Endothelial cell of umbilical vein (primary cell): ENCODE data around the gene SPDEF. TPM values are rescaled to one million over a fixed set of nuclear protein-coding genes. Genes with fewer than 3 reads are reported as not detected.

Source experiments
- BruUV-seq: library from RNA; stranded (reverse); fragments of 400-500 nt; replicated peaks from 2 replicates; lab custom pipeline; 2021; lab: Mats Ljungman, UMichigan
- CTCF ChIA-PET: fragments of 300-600, 350-600 bp; sonication (Branson Sonifier 250); formaldehyde crosslinking; loops from one replicate; lab custom pipeline; 2021; ENCODE audit warnings: antibody characterized with exemption, inconsistent platforms; lab: Charles Lee
- POLR2A ChIA-PET: fragments of 300-600, 350-600 bp; sonication (Branson Sonifier 250); formaldehyde crosslinking; loops from one replicate; lab custom pipeline; 2021; ENCODE audit warnings: antibody characterized with exemption, inconsistent platforms; lab: Charles Lee
- DNase-seq: peaks from one replicate; pipeline ENCODE4 v3.0.0-alpha.2; 2011; ENCODE audit warnings: low read depth, low spot score
- FAIRE-seq: peaks from 2 replicates; lab custom pipeline; 2011; peaks lifted over from hg19 to GRCh38; lab: Jason Lieb, UNC
- H2AFZ ChIP-seq: 2 replicates; pipeline ENCODE4 v1.6.0; 2012; ENCODE audit warnings: low read depth, low read length, control low read depth, inconsistent platforms
- H3K27ac ChIP-seq: 2 replicates; pipeline ENCODE4 v1.5.1; 2011; ENCODE audit warnings: low read depth, mild to moderate bottlenecking, control low read depth, low read length, moderate library complexity; ENCODE audit not compliant: insufficient read depth
- H3K27me3 ChIP-seq, 2 experiments: 2 replicates each; pipeline versions ENCODE4 v1.6.0 to v1.6.1; 2011; ENCODE audit warnings: low read length in 2 of 2, mixed read lengths in 1 of 2; ENCODE audit not compliant: control insufficient read depth in 2 of 2, insufficient read depth in 2 of 2
- H3K36me3 ChIP-seq, 2 experiments: 2 replicates in 1 of 2; 3 replicates in 1 of 2; pipeline ENCODE4 v1.5.1; 2011; ENCODE audit warnings: low read length in 2 of 2, mild to moderate bottlenecking in 1 of 2, moderate library complexity in 1 of 2; ENCODE audit not compliant: control insufficient read depth in 2 of 2, insufficient read depth in 2 of 2; ENCODE audit errors: extremely low read depth in 1 of 2
- H3K4me1 ChIP-seq: 3 replicates; pipeline ENCODE4 v1.5.1; 2011; ENCODE audit warnings: mild to moderate bottlenecking, low read length; ENCODE audit not compliant: control insufficient read depth, insufficient read depth; ENCODE audit errors: extremely low read depth
- H3K4me2 ChIP-seq: 2 replicates; pipeline ENCODE4 v1.6.1; 2011; ENCODE audit warnings: low read length, control low read depth, mixed read lengths; ENCODE audit not compliant: insufficient read depth
- H3K4me3 ChIP-seq, 3 experiments: fragments of 200-600 bp in 1 of 3; sonication (generic), shearing (Covaris generic) in 1 of 3; replicated peaks in 1 of 3; 2 replicates each; pipeline ENCODE4 v1.5.1; 2011 to 2016; ENCODE audit warnings: control low read depth in 3 of 3, low read length in 3 of 3, mild to moderate bottlenecking in 2 of 3, inconsistent platforms in 1 of 3, low read depth in 1 of 3, moderate library complexity in 1 of 3; ENCODE audit not compliant: insufficient read depth in 1 of 3
- H3K79me2 ChIP-seq: 2 replicates; pipeline ENCODE4 v1.6.0; 2012; ENCODE audit warnings: low read length, inconsistent platforms; ENCODE audit not compliant: control insufficient read depth, insufficient read depth
- H3K9ac ChIP-seq: replicated peaks from 2 replicates; pipeline ENCODE3; 2011; ENCODE audit warnings: low read length, control low read depth; ENCODE audit not compliant: insufficient read depth; ENCODE audit errors: extremely low read depth
- H3K9me1 ChIP-seq: replicated peaks from 3 replicates; pipeline ENCODE4 v1.6.0; 2011; ENCODE audit warnings: mild to moderate bottlenecking, low read length; ENCODE audit not compliant: control insufficient read depth, insufficient read depth; ENCODE audit errors: extremely low read depth
- H3K9me3 ChIP-seq: replicated peaks from 2 replicates; pipeline ENCODE4 v1.5.1; 2012; ENCODE audit warnings: low read length, inconsistent platforms; ENCODE audit not compliant: control insufficient read depth, insufficient read depth
- H4K20me1 ChIP-seq: replicated peaks from 2 replicates; pipeline ENCODE3; 2011; ENCODE audit warnings: mild to moderate bottlenecking, low read length; ENCODE audit not compliant: control insufficient read depth, insufficient read depth; ENCODE audit errors: extremely low read depth
- EZH2 ChIP-seq: IDR thresholded peaks from 2 replicates; pipeline ENCODE4 v1.6.1; 2012; ENCODE audit warnings: borderline replicate concordance, low read depth, mild to moderate bottlenecking, moderate library complexity, low read length, inconsistent platforms; ENCODE audit not compliant: severe bottlenecking
- FOS ChIP-seq: IDR thresholded peaks from 2 replicates; pipeline ENCODE4 v1.6.1; 2011; ENCODE audit warnings: mild to moderate bottlenecking, low read length, moderate library complexity, borderline replicate concordance; ENCODE audit not compliant: insufficient read depth
- GATA2 ChIP-seq: IDR thresholded peaks from 2 replicates; pipeline ENCODE4 v1.7.0; 2011; ENCODE audit warnings: low read depth, mild to moderate bottlenecking, moderate library complexity, mixed read lengths, low read length; ENCODE audit not compliant: insufficient read length, insufficient read depth
- JUN ChIP-seq: IDR thresholded peaks from 2 replicates; pipeline ENCODE4 v1.6.1; 2011; ENCODE audit warnings: borderline replicate concordance, low read depth; ENCODE audit not compliant: insufficient read length, insufficient read depth
- MYC ChIP-seq: IDR thresholded peaks from one replicate; pipeline ENCODE4 v1.6.1; 2011; ENCODE audit warnings: mild to moderate bottlenecking, low read depth, low read length
- POLR2A ChIP-seq: IDR thresholded peaks from 2 replicates; pipeline ENCODE4 v1.6.1; 2012; ENCODE audit warnings: low read depth, mild to moderate bottlenecking, control low read depth, low read length
- POLR2AphosphoS5 ChIP-seq: IDR thresholded peaks from 2 replicates; pipeline ENCODE4 v1.6.1; 2012; ENCODE audit warnings: low read depth, mild to moderate bottlenecking, control low read depth, low read length, moderate library complexity; ENCODE audit not compliant: insufficient read depth
- dilution Hi-C: fragments of 300-500 bp; cut with MboI; formaldehyde crosslinking; loops from one replicate; pipeline ENCODE4 v1.15.0; 2019; ENCODE audit warnings: low sequenced_read_pairs; ENCODE audit not compliant: extremely low pct_ligation_motif_present
- intact Hi-C: fragments of 100-400 bp; cut with micrococcal nuclease; formaldehyde crosslinking; loops from one replicate; pipeline ENCODE4 v1.10.0; 2022
- polyA plus RNA-seq, 4 experiments: library from polyadenylated mRNA; depleted of rRNA in 3 of 4; stranded (reverse) in 3 of 4; unstranded in 1 of 4; fragments of >200 nt; gene quantifications; 2 replicates each; pipeline versions ENCODE4 v1.2.1 to v1.2.3, GENCODE V29; 2011 to 2012; ENCODE audit warnings: missing spikeins in 1 of 4
- total RNA-seq: library from RNA; stranded (reverse); gene quantifications from 2 replicates; pipeline ENCODE4 v1.2.3, GENCODE V29; 2021
- TF ChIP-seq, protein P1 (sequence below), 2 donors: IDR thresholded peaks; 1 replicate in 1 of 2; 2 replicates in 1 of 2; pipeline ENCODE4 v1.5.1; 2011; ENCODE audit warnings: low read length in 2 of 2, mild to moderate bottlenecking in 2 of 2, moderate library complexity in 2 of 2, control low read depth in 1 of 2, inconsistent platforms in 1 of 2, low read depth in 1 of 2; ENCODE audit not compliant: insufficient read depth in 1 of 2; ENCODE audit errors: extremely low read depth in 1 of 2
- TF ChIP-seq, protein P2 (sequence below): IDR thresholded peaks from 2 replicates; pipeline ENCODE4 v1.6.1; 2011; ENCODE audit not compliant: insufficient read depth, insufficient read length

SPDEF gene
- total and polyA plus RNA-seq, 2 donors (not counting 3 experiments of a cell fraction or from before 2014, with no cell fraction given) = not detected

DNA sequence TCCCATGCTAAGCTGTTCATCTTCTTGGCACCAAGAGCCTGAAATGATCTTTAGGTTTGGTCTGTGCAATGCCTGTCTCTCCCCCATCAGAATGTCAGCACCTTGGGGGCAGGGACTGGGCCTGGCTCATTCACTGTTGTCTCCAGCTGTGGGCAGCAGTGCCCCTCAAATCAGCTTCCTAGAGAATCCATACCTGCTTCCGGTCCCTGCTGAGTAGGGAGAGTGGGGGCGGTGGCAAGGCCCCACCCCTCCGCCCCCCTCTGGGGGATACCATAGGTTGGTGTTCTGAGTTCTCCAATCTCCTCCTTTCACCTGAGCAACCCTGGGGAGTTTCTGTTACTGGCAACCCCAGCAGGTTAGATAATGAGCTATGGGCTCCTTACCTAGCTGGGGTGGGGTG is 19.2 kb upstream of the SPDEF start:
- POLR2A ChIA-PET = no interaction called here
- no TSS peak for BruUV-seq

More for the DNA sequence above, 19.2 kb upstream of the SPDEF start:
- no peak overlapping the region for H2AFZ ChIP-seq
- H3K4me2 ChIP-seq = no peak overlapping the region
- no peak overlapping the region for H3K4me3 ChIP-seq
- no peaks in the 10 kb centered on the region for H3K9me1 ChIP-seq
- no peaks in the 10 kb centered on the region for H3K9me3 ChIP-seq
- H3K36me3 ChIP-seq = no peaks in the 10 kb centered on the region
- H4K20me1 ChIP-seq = no peaks in the 10 kb centered on the region
- DNase-seq (no peak), FAIRE-seq (no peak)
- H3K9ac ChIP-seq = no peak overlapping the region
- no peaks in the 10 kb centered on the region for H3K79me2 ChIP-seq
- H3K27me3 ChIP-seq = no peaks in the 10 kb centered on the region
- intact Hi-C loops (no loop called here), dilution Hi-C loops (no loop called here)
- TF ChIP-seq EZH2 (no peak), POLR2AphosphoS5 (no peak), MYC (no peak), POLR2A (no peak), FOS (no peak), JUN (no peak), GATA2 (no peak)
- TF ChIP-seq, protein P1, sequence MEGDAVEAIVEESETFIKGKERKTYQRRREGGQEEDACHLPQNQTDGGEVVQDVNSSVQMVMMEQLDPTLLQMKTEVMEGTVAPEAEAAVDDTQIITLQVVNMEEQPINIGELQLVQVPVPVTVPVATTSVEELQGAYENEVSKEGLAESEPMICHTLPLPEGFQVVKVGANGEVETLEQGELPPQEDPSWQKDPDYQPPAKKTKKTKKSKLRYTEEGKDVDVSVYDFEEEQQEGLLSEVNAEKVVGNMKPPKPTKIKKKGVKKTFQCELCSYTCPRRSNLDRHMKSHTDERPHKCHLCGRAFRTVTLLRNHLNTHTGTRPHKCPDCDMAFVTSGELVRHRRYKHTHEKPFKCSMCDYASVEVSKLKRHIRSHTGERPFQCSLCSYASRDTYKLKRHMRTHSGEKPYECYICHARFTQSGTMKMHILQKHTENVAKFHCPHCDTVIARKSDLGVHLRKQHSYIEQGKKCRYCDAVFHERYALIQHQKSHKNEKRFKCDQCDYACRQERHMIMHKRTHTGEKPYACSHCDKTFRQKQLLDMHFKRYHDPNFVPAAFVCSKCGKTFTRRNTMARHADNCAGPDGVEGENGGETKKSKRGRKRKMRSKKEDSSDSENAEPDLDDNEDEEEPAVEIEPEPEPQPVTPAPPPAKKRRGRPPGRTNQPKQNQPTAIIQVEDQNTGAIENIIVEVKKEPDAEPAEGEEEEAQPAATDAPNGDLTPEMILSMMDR (IDR thresholded peaks at IDR 0.05; ENCODE audit: extremely low read depth in 1 of 2, insufficient read depth in 1 of 2, low read depth in 1 of 2, low read length in 2 of 2) = no peak
- TF ChIP-seq, protein P2, sequence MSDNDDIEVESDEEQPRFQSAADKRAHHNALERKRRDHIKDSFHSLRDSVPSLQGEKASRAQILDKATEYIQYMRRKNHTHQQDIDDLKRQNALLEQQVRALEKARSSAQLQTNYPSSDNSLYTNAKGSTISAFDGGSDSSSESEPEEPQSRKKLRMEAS = no peak
- no peaks in the 10 kb centered on the region for H3K4me1 ChIP-seq
- no peak overlapping the region for H3K27ac ChIP-seq
- CTCF ChIA-PET = interaction anchor here (0.9 to 1.3 kb wide), 3 partner anchors 11 to 34 kb away, joined by 3 to 5 read pairs (median 4); no protein-coding TSS in a partner anchor
